Measurements from ENCODE around the gene TMEM220. TPM values are rescaled to one million over a fixed set of nuclear protein-coding genes. Genes with fewer than 3 reads are reported as not detected.
"Not testable (repeated sequence)": the region's sequence is repeated elsewhere in the genome, so short reads cannot be mapped to it uniquely, and the experiment has no call there.

Gene TMEM220
- total and polyA plus RNA-seq, 2 of the 4 experiments (the other 2 are of a cell fraction): 1.1 to 1.9 TPM

- H3K27me3 ChIP-seq (ENCODE audit: control insufficient read depth, insufficient read depth, low read length): peaks cover 3% of the 10 kb centered on the region; the same call in 1 of the 2 replicates
- H3K18ac ChIP-seq (ENCODE audit: low read depth, low read length): no peak overlapping the region
- H3K23ac ChIP-seq (ENCODE audit: low read depth, low read length): no peak overlapping the region
- H3K9me1 ChIP-seq (ENCODE audit: insufficient read depth, low read length): no peaks in the 10 kb centered on the region
- no peaks in the 10 kb centered on the region for H3K36me3 ChIP-seq (ENCODE audit: control insufficient read depth, insufficient read depth, low read length)
- WGBS, 2 experiments (ENCODE audit: extremely low coverage in 2 of 2, insufficient read length in 1 of 2): no CpG with 5 or more reads among the region's 3 CpGs
- H2BK5ac ChIP-seq (ENCODE audit: low read depth, low read length, poor library complexity, severe bottlenecking): no peak overlapping the region
- H3K9me3 ChIP-seq (ENCODE audit: control insufficient read depth, insufficient read depth, low read length): no peaks in the 10 kb centered on the region
- no peak overlapping the region for H2AFZ ChIP-seq (replicated peaks; ENCODE audit: low read length, poor library complexity)
- no peak overlapping the region for H3K56ac ChIP-seq (ENCODE audit: extremely low read depth, insufficient read depth, low read length)
- no peak overlapping the region for H3K4me3 ChIP-seq (ENCODE audit: insufficient read depth, low read depth, low read length)
- no TSS peak for BruUV-seq (replicated peaks)
- H3K79me1 ChIP-seq (ENCODE audit: low read depth in 1 of 2, low read length in 2 of 2): no peaks in the 10 kb centered on the region
- no peak overlapping the region for H3K27ac ChIP-seq (ENCODE audit: insufficient read depth, low read length)
- ATAC-seq (ENCODE audit: low read depth) (no peak), DNase-seq (no peak)
- no peaks in the 10 kb centered on the region; the same call in 1 of the 2 replicates for H3K4me1 ChIP-seq (ENCODE audit: control insufficient read depth, insufficient read depth, low read length)
- H3K4me2 ChIP-seq (ENCODE audit: low read depth, low read length): no peak overlapping the region
- POLR2A ChIA-PET (ENCODE audit: unreplicated experiment): no interaction called here
- no peak overlapping the region for H2BK20ac ChIP-seq (ENCODE audit: low read depth, low read length)
- H4K91ac ChIP-seq (ENCODE audit: insufficient read depth, low read depth, low read length): no peak overlapping the region
- H4K5ac ChIP-seq (ENCODE audit: low read depth, low read length): no peak overlapping the region
- intact Hi-C loops (cut with micrococcal nuclease) (no loop called here), in situ Hi-C loops (cut with MboI; ENCODE audit: low sequenced_read_pairs) (loop anchor here (10.0 kb wide), 2 partner anchors 89 to 1261 kb away; partner anchors contain the start of gene ZNF18), dilution Hi-C loops (cut with HindIII; ENCODE audit: low sequenced_read_pairs, unreplicated experiment) (no loop called here)
- no peak overlapping the region for H2AK5ac ChIP-seq (ENCODE audit: low read depth, low read length)
- no peak overlapping the region for H3K4ac ChIP-seq (ENCODE audit: low read depth, low read length)
- CTCF ChIA-PET: no interaction called here
- no peak for TF ChIP-seq NFE2L2 (IDR thresholded peaks at IDR 0.05; ENCODE audit: low read depth, low read length)
- TF ChIP-seq CEBPB (IDR thresholded peaks at IDR 0.05; ENCODE audit: low read depth, low read length): no peak
- H4K8ac ChIP-seq (ENCODE audit: low read depth in 2 of 2, low read length in 2 of 2): no peak overlapping the region
- H3K14ac ChIP-seq (replicated peaks; ENCODE audit: low read depth, low read length): no peak overlapping the region
- H3K9ac ChIP-seq (ENCODE audit: low read depth, low read length): no peak overlapping the region
- no peak overlapping the region for H2AK9ac ChIP-seq (replicated peaks; ENCODE audit: low read depth, low read length, poor library complexity)
- H2BK120ac ChIP-seq (ENCODE audit: low read depth, low read length): no peak overlapping the region
- H2BK15ac ChIP-seq (ENCODE audit: low read depth, low read length): no peak overlapping the region
- H4K20me1 ChIP-seq (ENCODE audit: insufficient read depth, low read length): no peaks in the 10 kb centered on the region
Observed at GRCh38 chr17:10733666-10734065, 3.8 kb upstream of the TMEM220 start.

GRCh38 chr17:10732121-10732520 lies 2.3 kb upstream of the TMEM220 start:
- H3K4me1 ChIP-seq (ENCODE audit: control insufficient read depth, insufficient read depth, low read length); BruUV-seq (replicated peaks); ATAC-seq (ENCODE audit: low read depth); H4K8ac ChIP-seq (ENCODE audit: low read depth in 2 of 2, low read length in 2 of 2); H3K14ac ChIP-seq (replicated peaks; ENCODE audit: low read depth, low read length); H2AK5ac ChIP-seq (ENCODE audit: low read depth, low read length); H3K36me3 ChIP-seq (ENCODE audit: control insufficient read depth, insufficient read depth, low read length); H3K4me3 ChIP-seq (ENCODE audit: insufficient read depth, low read depth, low read length); H4K91ac ChIP-seq (ENCODE audit: insufficient read depth, low read depth, low read length); H2BK5ac ChIP-seq (ENCODE audit: low read depth, low read length, poor library complexity, severe bottlenecking); H3K4ac ChIP-seq (ENCODE audit: low read depth, low read length); H3K9me1 ChIP-seq (ENCODE audit: insufficient read depth, low read length); H3K9ac ChIP-seq (ENCODE audit: low read depth, low read length); H2AK9ac ChIP-seq (replicated peaks; ENCODE audit: low read depth, low read length, poor library complexity); H4K5ac ChIP-seq (ENCODE audit: low read depth, low read length); H3K23ac ChIP-seq (ENCODE audit: low read depth, low read length); H2BK120ac ChIP-seq (ENCODE audit: low read depth, low read length); H3K27ac ChIP-seq (ENCODE audit: insufficient read depth, low read length); H2AFZ ChIP-seq (replicated peaks; ENCODE audit: low read length, poor library complexity); CTCF ChIA-PET; H3K27me3 ChIP-seq (ENCODE audit: control insufficient read depth, insufficient read depth, low read length); POLR2A ChIA-PET (ENCODE audit: unreplicated experiment); intact Hi-C loops (cut with micrococcal nuclease); DNase-seq; H3K18ac ChIP-seq (ENCODE audit: low read depth, low read length); H2BK20ac ChIP-seq (ENCODE audit: low read depth, low read length); H3K56ac ChIP-seq (ENCODE audit: extremely low read depth, insufficient read depth, low read length); dilution Hi-C loops (cut with HindIII; ENCODE audit: low sequenced_read_pairs, unreplicated experiment); H2BK15ac ChIP-seq (ENCODE audit: low read depth, low read length); H3K4me2 ChIP-seq (ENCODE audit: low read depth, low read length); H4K20me1 ChIP-seq (ENCODE audit: insufficient read depth, low read length); H3K79me1 ChIP-seq (ENCODE audit: low read depth in 1 of 2, low read length in 2 of 2); H3K9me3 ChIP-seq (ENCODE audit: control insufficient read depth, insufficient read depth, low read length): not testable (repeated sequence)
- in situ Hi-C loops (cut with MboI; ENCODE audit: low sequenced_read_pairs): loop anchor here (10.0 kb wide), 2 partner anchors 87 to 1263 kb away; partner anchors contain the start of gene ZNF18
- 89% methylated on average over 5 of the region's 6 CpGs; no CpG with 5 or more reads in 1 of the 2 experiments for WGBS, 2 experiments (ENCODE audit: extremely low coverage in 2 of 2, insufficient read length in 1 of 2)

All from IMR-90 (cell line).